NCI-H1436 treated with DMSO at 0.1 percent for 48 hours (cell line): ENCODE measurements around the gene ZC3H14.

Experiments
- DNase-seq: peaks from one replicate; lab custom pipeline; 2025; lab: John Stamatoyannopoulos, UW

ZC3H14 gene

DNA sequence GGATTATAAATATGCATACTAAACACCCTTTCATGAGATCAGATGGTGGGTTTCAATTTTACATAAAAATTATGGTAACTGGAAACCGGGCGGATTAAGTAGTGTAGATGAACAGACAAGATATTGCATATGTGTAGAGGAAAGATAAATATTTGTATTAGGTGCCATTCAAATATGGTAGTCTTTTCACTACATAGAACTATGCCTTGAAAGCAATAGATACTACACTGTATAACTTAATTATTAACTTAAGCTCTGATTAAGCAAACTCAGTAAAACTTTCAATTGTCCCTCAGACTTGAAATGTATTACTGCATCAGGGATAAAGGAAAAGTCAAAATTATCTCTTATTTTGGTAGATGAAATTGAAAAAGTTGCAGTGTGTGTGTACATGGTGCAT, 10.0 kb upstream of the ZC3H14 start:
- DNase-seq = no peak

DNA sequence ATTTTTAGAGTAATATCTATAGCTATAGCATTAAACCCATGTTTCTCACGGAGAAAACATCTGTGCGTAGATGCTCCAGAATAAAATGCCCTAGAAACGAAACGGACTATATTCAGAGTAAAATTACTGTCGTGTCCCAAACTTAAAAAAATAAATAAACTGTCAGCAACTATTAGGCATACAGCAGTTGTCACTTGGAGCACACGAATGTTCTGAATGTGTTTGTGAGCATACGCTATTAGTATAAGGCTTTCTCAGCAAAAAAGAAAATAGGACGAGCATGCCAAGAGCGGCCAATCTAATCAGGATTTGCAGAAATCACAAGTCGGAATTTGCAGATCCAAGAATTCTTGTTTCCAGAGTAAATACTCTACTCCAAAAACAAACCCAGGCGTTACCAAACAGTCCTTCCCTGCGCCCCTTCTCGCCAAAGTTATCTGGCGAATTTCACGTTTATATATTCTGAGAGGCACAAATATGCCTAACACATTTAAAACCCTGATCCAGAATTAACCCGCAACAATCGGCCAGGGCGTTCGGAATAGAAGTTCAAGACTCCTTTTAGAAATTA, 8.9 kb upstream of the ZC3H14 start:
- DNase-seq = no peak

DNA sequence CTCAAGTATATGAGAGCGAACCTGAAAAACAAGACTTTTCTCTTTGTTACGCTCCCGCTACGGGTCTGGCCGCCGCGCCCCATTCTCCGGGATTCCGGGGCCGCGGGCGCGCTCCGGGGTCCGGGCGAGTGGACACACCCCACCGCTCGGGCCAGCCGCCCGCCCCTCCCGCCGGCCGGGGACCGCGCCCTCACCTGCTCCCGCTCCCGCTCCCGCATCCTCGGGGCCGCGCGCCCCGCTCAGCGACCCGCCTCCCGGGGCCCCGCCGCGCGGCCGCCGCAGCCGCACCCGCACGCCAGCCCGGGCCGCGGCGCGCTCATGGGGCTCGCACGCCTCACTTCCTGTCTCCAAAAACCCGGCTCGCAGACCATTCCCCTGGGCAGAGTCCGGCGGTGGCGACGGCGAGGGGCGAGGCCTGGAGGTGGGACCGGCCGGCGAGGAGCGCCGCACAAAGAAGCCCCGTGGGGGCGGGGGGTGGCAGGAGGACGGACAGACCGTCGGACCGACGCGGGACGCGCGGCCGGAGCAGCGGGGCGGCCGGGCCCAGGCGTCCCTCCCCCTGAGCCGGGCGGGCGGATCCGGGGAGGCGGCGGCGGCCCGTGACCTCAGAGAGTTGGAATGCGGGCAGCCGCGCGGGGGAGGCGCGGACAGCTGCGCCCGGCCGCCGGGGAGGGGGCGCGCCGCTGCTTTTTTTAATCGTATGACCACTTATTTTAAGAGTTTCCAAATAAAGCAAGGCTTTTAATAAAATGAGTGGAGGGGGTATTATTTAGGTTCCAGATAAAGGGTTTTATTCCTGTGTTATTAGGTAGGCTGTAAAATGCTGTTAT, 8.2 kb upstream of the ZC3H14 start, which contains the start of gene PTPN21:
Gene PTPN21, minus strand, starts transcription at position 551 of the 830 bp plus-strand sequence. CDS start 4,590 bp downstream, outside the sequence.
- DNase-seq = no peak

- no peak for DNase-seq
Measured at GRCh38 chr14:88556581-88556980, 6.3 kb upstream of the ZC3H14 start.

DNA sequence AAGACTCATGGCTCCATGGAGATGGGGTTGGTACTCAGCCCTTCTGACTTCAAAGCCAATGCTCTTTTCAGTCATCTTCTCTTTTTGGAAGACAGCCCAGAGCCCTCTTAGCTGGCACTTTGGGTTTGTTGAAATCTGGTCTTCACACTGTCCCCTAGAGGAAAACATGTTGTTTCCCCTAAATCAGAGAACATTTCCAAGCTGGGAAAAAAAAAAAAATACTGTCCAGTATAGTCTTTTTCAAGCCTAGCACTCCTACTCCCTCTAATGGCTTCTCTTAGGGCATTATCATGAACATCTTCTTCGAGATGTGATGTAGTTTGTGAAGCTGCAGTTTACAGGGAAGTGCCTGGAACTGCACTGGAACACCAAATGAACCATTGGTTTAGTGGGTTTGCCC, 3.0 kb upstream of the ZC3H14 start:
- no peak for DNase-seq

- no peak for DNase-seq
Measured at GRCh38 chr14:88562532-88562830, 356 bp upstream of the ZC3H14 start.

- no peak for DNase-seq
Measured at GRCh38 chr14:88563845-88564244, 1.0 kb downstream of the ZC3H14 start.

GRCh38 chr14:88565427-88565826, 2.6 kb downstream of the ZC3H14 start:
- DNase-seq = no peak

GRCh38 chr14:88568196-88568595, 5.4 kb downstream of the ZC3H14 start:
- DNase-seq = no peak

- DNase-seq = no peak
Measured at GRCh38 chr14:88572117-88572516, 9.3 kb downstream of the ZC3H14 start.

DNA sequence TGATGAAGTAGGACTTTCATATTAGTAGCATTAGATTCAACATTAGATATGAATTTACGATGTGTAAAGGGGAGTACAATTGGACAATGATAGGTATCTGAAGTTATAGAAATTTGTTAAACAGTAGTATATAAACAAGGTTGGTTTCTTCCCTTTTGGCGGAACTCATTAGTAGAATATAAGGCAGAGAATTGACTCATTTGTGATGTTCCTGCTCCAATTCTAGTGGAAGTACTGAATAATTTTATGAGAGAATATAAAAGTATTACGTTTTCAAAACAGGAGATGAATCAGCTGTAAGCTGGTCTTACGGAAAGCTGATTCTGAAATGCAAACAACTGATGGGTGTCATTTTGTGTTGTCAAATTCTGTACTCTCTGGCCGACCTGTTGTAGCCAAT, 13.4 kb downstream of the ZC3H14 start:
- no peak for DNase-seq

DNA sequence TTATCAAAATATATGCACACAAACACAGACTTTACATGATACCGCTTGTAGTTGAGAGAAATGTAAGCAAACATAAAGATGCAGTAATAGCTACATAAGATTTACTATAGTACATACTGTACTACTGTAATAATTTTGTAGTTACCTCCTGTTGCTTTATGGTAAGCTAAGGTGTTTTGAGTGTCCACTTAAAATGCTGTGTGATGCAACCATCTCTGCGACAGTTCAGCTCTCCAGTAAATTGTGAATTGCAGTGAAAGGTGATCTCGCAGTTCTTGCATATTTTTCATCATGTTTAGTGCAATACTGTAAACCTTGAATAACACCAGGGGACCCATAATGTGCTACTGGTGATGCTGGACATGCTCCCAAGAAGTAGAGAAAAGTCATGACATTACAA, 21.6 kb downstream of the ZC3H14 start:
- DNase-seq = no peak

DNA sequence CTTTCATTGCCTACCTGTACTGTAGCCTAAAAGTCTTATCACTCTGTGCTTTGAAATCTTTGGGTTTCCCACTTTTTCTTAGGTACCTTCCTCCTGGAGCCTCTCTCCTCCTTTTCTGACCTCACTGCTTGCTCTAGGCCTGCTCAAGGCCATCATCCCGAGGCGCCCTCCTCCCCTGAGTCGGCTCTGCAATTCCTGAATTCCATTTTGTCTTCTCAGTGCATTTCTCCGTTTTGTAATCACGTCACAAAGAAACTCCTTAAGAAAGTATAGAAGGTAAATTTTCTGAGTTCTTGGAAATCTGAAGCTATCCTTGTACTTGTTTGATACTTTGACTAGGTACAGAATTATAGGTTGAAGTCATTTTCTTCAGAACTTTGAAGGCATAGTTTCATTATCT, 25.2 kb downstream of the ZC3H14 start:
- DNase-seq = no peak

DNA sequence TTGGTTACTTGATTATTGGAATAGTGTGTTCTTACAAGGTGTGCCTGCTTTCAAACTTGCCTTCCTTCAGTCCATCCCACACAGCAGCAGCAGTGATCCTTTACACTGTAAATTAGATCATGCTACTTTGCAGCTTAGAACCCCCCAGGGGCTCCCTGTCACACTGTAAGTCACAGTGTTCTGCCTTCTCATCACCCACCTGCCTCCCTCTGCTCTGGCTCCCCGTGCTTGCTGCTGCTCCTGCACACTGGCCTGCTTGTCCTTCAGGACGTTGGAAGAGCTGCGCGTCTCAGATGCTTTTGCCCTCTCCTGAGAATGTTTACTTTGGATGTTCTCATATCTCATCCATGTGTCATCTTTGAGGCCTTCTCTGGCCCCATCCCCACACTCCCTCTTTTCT, 27.3 kb downstream of the ZC3H14 start:
- DNase-seq = no peak

DNA sequence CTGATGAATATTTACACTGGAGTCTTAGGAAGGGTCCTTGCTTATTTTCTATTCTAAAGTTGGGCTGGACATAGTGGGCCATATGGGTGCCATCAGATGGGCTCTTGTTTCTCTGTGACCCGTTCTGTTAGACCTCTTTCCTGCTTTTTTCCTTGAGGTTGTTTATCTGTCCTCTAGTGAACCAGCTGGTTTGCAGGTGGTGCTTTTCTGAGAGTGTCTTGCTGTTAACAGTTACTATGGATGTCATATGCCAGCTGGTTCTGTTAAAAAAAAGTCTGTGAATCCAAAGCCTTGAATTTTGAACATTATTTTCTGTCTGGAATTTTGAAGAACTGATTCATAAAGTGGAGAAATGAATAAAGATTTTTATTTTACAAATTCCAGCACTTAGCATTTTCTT, 29.2 kb downstream of the ZC3H14 start:
- no peak for DNase-seq

DNA sequence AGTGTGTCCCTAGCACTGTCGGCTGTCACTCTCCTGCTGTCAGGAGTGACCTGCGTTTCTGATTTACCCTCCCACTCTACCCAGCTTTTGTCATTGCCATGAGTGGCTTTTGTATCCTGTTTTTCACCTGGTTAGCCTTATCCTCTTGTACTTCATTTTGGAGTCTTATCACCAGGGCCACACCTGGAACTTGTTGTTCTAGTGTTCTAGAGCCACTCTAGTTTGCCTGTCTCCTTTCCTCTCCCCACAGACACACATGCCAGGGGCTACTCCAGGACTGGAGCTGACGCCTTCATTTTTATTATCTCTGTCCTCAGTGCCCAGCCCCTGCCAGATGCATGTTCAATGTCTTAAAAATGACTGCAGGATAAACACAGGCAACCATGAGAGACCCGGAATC, 34.2 kb downstream of the ZC3H14 start:
- no peak for DNase-seq

DNA sequence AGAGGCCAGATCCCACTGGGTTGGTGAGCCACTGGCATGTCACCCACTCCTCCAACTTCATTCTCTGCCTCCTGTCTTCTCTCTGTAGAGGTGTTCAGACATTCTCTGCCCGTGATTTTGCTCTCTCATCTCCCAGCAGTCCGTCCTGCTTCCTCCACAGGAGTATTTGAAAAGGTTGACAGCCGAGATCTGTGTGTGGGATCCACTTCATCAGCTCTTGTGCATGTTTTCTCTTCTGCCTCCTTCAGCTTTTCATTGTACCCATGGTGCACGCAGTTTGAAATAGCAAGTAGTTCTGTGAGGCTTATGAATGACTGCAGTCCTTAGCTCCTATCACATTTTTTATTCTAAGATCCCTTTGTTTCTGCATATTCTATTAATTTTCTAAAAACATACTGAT, 34.8 kb downstream of the ZC3H14 start:
- no peak for DNase-seq

DNA sequence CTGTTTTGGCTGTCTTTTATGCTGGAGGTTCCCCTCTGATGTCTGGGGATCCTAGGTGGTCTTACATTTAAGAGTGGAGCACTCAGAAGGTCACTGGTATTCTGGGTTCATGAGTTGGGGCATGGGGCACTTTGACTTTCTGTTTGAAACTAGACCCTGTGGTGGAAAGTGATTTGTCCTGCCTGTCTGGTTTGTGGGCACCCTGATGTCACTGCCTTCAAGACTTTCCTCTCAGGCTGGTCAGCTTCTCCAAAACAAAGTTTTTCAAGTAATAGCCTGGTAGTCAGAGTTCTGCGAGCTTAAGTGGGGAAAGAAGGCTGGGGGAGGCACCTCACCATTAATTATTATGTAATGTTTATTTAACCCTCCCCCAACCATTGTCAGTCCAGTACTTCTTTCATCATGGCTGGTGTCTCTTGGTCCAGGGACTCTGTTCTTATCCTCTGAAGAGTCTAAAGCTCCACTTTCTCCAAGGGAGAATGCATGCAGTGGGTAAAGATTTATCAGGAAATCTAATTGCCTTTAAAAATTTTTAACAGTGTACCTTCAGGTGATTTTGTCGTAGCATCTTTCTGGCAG, 35.3 kb downstream of the ZC3H14 start:
- DNase-seq = no peak

DNA sequence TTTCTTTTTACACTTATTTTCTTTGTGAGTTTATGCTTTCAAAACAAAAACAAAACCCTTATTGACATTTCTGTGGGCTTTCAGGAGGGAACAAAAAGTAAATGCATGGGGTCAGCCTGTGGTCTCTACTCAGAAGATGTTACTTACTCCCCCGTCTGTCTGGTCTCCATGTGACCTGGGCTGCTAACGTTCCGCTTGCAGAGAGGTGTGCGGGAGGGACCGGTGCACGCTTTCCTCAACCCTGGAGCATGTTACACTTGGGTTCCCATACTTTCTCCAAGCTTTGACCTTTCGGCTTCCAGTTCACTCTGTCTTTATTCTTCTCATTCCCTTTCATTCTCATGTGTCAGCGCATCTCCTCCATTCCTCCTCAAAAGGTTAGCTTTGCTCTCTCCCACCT, 36.5 kb downstream of the ZC3H14 start:
- DNase-seq = no peak

GRCh38 chr14:88599761-88600439, 37.1 kb downstream of the ZC3H14 start:
- no peak for DNase-seq

GRCh38 chr14:88604212-88604611, 41.4 kb downstream of the ZC3H14 start:
- no peak for DNase-seq

- DNase-seq = no peak
Measured at GRCh38 chr14:88605594-88605993, 42.8 kb downstream of the ZC3H14 start.

DNA sequence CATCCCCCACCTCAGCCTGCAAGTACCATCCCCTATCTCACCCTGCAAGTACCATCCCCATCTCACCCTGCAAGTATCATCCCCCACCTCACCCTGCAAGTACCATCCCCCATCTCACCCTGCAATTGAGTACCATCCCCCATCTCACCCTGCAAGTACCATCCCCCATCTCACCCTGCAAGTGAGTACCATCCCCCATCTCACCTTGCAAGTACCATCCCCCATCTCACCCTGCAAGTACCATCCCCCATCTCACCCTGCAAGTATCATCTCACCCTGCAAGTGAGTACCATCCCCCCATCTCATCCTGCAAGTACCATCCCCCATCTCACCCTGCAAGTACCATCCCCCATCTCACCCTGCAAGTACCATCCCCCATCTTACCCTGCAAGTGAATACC, 45.0 kb downstream of the ZC3H14 start:
- DNase-seq = no peak
